WTC11 (cell line): ENCODE results near the gene C16orf54.
"Not testable (repeated sequence)": the region's sequence is repeated elsewhere in the genome, so short reads cannot be mapped to it uniquely, and the experiment has no call there.

ENCODE experiments used
- ATF2 ChIP-seq: sonication (generic); formaldehyde crosslinking; IDR thresholded peaks from 2 replicates; pipeline ENCODE4 v1.8.1; 2022; ENCODE audit warnings: low read depth, missing genetic modification reagents, borderline replicate concordance
- ATF3 ChIP-seq: sonication (generic); formaldehyde crosslinking; conservative IDR thresholded peaks from 2 replicates; pipeline ENCODE4 v1.8.1; 2022; ENCODE audit warnings: mild to moderate bottlenecking, missing genetic modification reagents
- CTCF ChIP-seq: fragments of 200-600 bp; IDR thresholded peaks from 2 replicates; pipeline ENCODE4 v1.8.0; 2022; ENCODE audit warnings: antibody characterized with exemption
- ETV6 ChIP-seq: sonication (generic); formaldehyde crosslinking; IDR thresholded peaks from 2 replicates; pipeline ENCODE4 v1.8.1; 2022; ENCODE audit warnings: mild to moderate bottlenecking, missing genetic modification reagents
- MAX ChIP-seq: sonication (generic); formaldehyde crosslinking; IDR thresholded peaks from 2 replicates; pipeline ENCODE4 v1.8.0; 2022; ENCODE audit warnings: mild to moderate bottlenecking, missing genetic modification reagents
- NFE2L1 ChIP-seq: sonication (generic); formaldehyde crosslinking; IDR thresholded peaks from 2 replicates; pipeline ENCODE4 v1.8.1; 2023; ENCODE audit warnings: missing genetic modification reagents
- PREB ChIP-seq: sonication (generic); formaldehyde crosslinking; IDR thresholded peaks from 2 replicates; pipeline ENCODE4 v1.8.1; 2022; ENCODE audit warnings: mild to moderate bottlenecking, missing genetic modification reagents, moderate library complexity, borderline replicate concordance
- TEAD1 ChIP-seq: sonication (generic); formaldehyde crosslinking; IDR thresholded peaks from 2 replicates; pipeline ENCODE4 v1.8.0; 2022; ENCODE audit warnings: mild to moderate bottlenecking, missing genetic modification reagents
- ZBTB43 ChIP-seq: sonication (generic); formaldehyde crosslinking; IDR thresholded peaks from 2 replicates; pipeline ENCODE4 v1.8.1; 2023; ENCODE audit warnings: mild to moderate bottlenecking, missing genetic modification reagents

GRCh38 chr16:29721167-29721879 lies 24.5 kb downstream of the C16orf54 start:
- not testable (repeated sequence) for TF ChIP-seq CTCF; NFE2L1 (CRISPR knock-in tag); ATF2 (CRISPR knock-in tag); PREB (CRISPR knock-in tag); ZBTB43 (CRISPR knock-in tag); ATF3 (CRISPR knock-in tag); MAX; TEAD1 (CRISPR knock-in tag); ETV6 (CRISPR knock-in tag)
